H1 (cell line): ENCODE results near the gene FIZ1. TPM values are rescaled to one million over a fixed set of nuclear protein-coding genes. Genes with fewer than 3 reads are reported as not detected.

Experiments used
- CBX5 ChIP-seq: fragments of 300-800, 300-1000 bp; sonication (generic); IDR thresholded peaks from 2 replicates; pipeline ENCODE4 v1.7.1; 2016; ENCODE audit warnings: antibody characterized with exemption, low read length, low read depth
- KDM5A ChIP-seq: fragments of 200-600 bp; IDR thresholded peaks from 2 replicates; pipeline ENCODE4 v1.7.1; 2012; ENCODE audit warnings: mild to moderate bottlenecking, low read length, inconsistent platforms, mixed read lengths
- POLR2A ChIP-seq, 2 experiments: IDR thresholded peaks; 1 replicate in 1 of 2; 2 replicates in 1 of 2; pipeline ENCODE4 v1.6.1; 2011; ENCODE audit warnings: low read depth in 2 of 2, low read length in 2 of 2, mild to moderate bottlenecking in 2 of 2; ENCODE audit errors: control extremely low read depth in 1 of 2
- POU5F1 ChIP-seq: IDR thresholded peaks from 2 replicates; pipeline ENCODE4 v1.6.1; 2011; ENCODE audit warnings: low read depth, mild to moderate bottlenecking, low read length, moderate library complexity
- SIX5 ChIP-seq: IDR thresholded peaks from 2 replicates; pipeline ENCODE4 v1.6.1; 2011; ENCODE audit warnings: mild to moderate bottlenecking, low read depth, low read length
- SP2 ChIP-seq: IDR thresholded peaks from 2 replicates; pipeline ENCODE4 v1.6.1; 2012; ENCODE audit warnings: mild to moderate bottlenecking, low read length, inconsistent platforms
- TCF12 ChIP-seq: IDR thresholded peaks from 2 replicates; pipeline ENCODE4 v1.6.1; 2011; ENCODE audit warnings: low read depth, mild to moderate bottlenecking, low read length
- polyA plus RNA-seq, 7 experiments: library from polyadenylated mRNA; depleted of rRNA in 3 of 7; stranded (reverse) in 5 of 7; unstranded in 2 of 7; fragments of >200 nt in 5 of 7; fragments of 200-250 nt in 2 of 7; gene quantifications; 1 replicate in 5 of 7; 2 replicates in 1 of 7; 4 replicates in 1 of 7; pipeline versions ENCODE4 v1.2.1 to v1.2.3, GENCODE V29; 2011 to 2013; ENCODE audit warnings: missing spikeins in 2 of 7, mixed read lengths in 2 of 7
- total RNA-seq: library from RNA; stranded (reverse); fragmentation: NEBNext Ultra II Directional; extraction: Animal tissue kit (Norgen Biotek cat#: 25700); gene quantifications from 2 replicates; pipeline ENCODE4 v1.2.1, GENCODE V29; 2021

Gene FIZ1
- total and polyA plus RNA-seq, 2 of the 8 experiments (the other 6 are each of a cell fraction or from before 2014, with no cell fraction given) = 9.1 to 18.5 TPM

GRCh38 chr19:55606817-55607216 is 7.5 kb upstream of the FIZ1 start (continued):
- TF ChIP-seq SIX5 (no peak), SP2 (no peak), POLR2A (IDR thresholded peaks at IDR 0.05; ENCODE audit: control extremely low read depth in 1 of 2, low read depth in 2 of 2, low read length in 2 of 2) (no peak), CBX5 (no peak), KDM5A (no peak), TCF12 (no peak), POU5F1 (no peak)
